GM19193 (cell line): ENCODE measurements around the gene ARHGEF3.

ENCODE experiments used
- POLR2A ChIP-seq: IDR thresholded peaks from 4 replicates; pipeline ENCODE4 v1.6.1; 2011; ENCODE audit not compliant: insufficient read depth, insufficient read length; ENCODE audit errors: extremely low read depth

ARHGEF3 gene

GRCh38 chr3:56826831-56827722, 25.3 kb upstream of the ARHGEF3 start:
- TF ChIP-seq POLR2A: no peak

DNA sequence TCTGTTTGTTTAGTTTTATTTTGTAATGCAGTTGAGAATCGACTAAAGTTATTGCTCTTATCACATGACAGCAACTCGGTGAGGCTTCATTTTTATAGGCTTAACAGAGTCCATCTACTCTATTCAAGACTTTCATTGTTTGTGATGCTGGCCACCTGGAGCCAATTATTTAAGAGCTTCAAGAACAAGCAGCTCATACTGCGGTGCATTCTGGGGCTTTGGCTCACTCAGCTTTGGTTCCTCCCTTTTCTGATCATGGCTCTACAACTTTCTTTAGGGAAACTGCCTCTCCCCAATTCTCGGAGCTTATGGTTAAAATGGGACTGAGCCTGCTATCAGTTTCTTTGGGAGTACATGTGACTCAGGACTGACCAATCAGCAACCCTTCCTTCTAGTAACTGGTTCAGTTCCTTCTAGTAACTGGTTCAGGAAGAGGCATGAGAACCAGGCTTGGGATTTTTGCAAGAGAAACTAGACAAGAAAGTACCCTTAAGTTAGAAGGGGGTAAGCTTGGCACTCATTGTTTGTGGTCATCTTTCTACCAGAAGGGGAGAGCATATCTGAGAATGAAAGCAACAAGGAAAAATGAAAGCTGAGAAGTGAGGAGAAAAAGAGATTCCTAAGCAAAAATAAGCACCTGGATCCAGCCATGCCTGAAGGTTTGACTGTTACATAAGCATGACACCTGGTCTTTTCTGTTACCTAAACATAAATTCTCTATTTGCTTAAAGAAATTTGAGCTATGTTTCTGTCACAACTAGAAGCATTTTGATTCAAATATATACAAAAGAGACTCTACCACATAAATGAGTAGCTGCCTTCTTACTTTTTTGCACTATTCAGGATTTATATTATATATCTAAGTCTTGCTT, 24.1 kb upstream of the ARHGEF3 start:
- TF ChIP-seq POLR2A: no peak

DNA sequence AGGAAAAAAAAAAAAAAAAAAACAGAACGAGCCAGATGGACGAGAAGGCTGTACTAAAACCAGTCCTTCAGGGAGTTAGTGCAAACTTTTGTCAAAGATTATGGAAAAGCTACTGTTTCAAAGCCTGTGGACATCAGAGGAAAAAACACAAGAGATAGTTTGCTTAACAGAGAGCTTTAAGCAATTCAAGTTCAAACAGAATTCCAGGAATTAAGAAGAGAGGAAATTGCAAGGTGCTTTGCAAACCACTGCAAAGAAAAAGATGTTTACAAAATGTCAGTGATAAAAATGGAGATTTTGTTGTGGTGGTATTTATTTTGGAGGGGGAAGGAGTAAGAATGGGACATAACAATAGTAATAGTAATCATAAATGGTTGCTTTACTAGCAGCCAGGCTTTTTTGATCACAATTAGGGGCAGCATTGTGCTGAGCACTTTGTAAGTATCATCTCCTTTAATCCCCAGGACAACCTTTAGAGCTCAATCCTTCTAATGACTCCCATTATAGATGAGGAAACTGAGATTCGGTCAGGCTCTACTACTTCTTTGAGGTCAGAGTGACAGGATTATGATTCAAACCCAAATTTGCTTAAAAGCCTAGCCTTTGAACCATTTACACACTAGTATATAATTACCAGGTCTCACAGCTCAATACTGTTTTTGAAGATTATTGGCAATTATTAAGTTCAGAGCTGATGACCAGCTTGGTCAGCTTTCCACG, 22.4 kb upstream of the ARHGEF3 start:
- TF ChIP-seq POLR2A: no peak

DNA sequence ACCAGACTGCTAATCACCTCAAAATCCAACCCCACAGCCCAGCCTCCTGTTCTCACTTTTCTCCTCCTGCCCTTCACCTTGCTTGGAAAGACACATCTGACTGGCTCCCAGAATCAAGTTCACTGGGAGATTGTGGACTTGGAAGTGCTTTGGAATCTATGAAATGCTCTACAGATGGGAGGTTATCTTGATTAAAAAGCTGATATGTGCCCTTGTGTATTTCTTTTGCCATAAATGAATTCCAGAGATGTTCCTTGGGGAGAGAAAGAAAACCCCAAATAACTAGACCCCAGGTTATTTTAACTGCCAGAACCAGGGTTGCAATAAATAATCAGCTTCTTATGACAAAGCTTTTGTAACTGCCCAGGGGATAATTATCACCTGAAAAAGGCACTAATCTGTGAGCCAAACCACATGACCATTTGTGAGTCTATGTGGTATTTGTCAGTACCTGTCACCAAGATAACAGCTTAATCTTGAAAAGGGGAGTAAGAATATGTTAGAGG, 21.7 kb upstream of the ARHGEF3 start:
- TF ChIP-seq POLR2A: no peak

- no peak for TF ChIP-seq POLR2A
Measured at GRCh38 chr3:56822501-56822900, 20.8 kb upstream of the ARHGEF3 start.

DNA sequence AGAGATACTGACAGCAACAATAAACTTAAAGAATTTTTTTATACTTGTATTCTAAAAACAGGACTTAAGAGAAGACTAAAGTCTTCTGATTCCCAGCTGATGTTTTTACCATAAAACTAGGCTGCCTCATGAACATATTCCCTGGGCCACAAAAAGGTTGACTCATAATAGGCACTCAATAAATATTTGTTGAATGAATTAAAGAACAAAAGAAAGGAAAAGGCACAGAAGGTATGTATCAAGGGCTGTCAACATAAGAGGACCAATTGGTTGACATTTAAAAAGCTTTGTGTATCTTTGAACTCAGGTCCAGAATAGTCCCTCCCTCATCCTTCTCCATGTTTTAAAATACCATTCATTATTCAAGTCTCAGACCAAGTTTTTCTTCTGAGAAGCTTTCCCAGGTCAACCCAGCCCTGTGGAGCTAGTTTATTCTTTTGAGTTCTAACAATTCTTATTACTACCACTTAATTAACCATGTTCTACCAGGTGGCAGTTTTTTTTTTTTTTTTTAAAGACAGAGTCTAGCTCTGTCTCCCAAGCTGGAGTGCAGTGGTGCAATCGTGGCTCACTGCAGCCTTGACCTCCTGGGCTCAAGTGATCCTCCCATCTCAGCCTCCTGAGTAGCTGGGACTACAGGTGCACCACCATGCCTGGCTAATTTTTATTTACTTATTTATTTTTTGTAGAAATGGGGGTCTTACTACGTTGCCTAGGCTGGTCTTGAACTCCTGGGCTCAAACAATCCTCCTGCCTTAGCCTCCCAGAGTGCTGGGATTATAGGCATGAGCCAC, 17.5 kb upstream of the ARHGEF3 start:
- TF ChIP-seq POLR2A: no peak

DNA sequence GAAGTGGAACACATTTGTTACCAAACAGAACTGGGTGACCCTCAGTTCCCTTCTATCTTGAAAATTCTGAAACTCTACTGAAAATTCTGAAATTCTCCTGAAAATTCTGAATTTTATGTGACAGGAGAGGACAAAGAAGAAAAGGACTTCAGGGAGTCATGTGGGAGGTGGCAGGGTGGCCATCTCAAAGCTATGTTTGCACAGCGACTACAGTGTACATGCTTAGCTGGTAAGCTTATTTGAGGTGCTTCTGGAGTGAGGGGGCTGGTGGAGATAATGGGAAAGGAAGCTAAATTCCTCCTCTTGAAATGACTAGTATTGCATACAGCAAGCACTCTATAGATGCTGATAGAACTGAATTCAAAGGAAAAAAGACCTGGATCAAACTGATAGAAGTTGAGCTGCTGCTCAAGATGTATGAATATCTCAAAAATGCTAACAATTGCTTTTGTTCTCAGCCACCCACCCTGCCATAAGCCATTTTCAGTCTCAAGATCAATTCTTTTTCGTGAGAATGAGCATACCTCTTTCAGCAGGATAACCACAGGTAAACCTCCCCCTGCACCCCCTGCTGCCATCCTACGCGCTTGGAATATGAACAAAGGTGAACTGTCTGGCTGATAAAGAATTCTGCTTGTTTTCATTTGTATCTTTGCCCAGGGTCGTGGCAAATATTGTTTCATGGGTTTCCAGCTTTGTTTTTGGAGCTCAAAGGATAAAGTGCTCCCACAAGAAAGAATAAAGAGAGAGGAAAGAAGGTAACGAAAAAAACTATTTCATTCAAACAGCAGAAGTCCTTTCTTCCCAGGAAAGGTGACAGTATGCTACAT, 16.6 kb upstream of the ARHGEF3 start:
- TF ChIP-seq POLR2A: no peak

GRCh38 chr3:56817646-56818045, 15.9 kb upstream of the ARHGEF3 start:
- TF ChIP-seq POLR2A: no peak

DNA sequence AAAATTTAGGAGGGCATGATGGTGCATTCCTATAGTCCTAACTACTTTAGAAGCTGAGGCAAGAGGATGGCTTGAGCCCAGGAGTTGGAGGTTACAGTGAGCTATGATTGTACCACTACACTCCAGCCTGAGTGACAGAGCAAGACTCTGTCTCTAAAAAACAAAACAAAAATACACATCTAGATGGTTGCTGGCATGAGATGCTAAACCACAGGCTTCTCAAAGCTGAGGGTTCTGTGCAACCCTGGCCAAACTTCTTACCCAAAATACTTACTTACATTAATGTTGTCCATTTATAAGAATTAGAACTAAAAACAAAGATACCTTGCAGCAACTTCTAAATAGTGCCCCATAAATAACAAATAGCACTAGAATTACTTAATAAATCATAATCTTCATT, 14.3 kb upstream of the ARHGEF3 start:
- TF ChIP-seq POLR2A: no peak

DNA sequence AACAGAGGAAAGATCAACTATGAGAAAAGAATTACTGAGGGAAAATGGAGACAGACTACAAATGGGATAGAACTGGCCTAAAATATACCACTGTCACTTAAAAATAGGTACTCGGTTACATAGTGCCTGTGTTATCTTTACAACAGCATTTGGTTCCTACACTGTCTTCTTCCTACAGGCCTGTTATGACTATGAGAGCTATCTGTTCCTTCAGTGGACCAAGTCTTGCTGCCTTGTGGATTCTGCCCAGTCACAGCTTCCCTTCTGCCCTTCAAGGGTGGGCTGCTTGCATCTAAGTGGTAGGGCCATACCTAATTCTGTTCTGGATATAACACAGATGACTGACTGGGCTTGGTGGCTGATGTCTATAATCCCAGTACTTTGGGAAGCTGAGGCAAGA, 13.8 kb upstream of the ARHGEF3 start:
- TF ChIP-seq POLR2A: no peak

DNA sequence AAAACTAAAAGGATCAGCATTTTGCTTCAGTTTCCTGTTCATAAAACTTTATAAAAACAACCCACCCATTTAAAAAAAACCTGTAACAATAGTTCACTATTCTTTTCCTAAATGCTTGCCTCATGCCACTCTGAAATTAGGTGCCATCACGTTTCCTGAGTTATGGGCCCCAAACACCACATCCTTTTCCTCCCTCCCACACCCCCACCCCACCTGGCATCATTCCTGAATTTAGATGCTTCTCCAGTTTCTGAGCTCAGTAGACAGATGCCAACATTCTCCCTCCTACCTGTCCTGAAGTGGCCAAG, 11.9 kb upstream of the ARHGEF3 start:
- no peak for TF ChIP-seq POLR2A

DNA sequence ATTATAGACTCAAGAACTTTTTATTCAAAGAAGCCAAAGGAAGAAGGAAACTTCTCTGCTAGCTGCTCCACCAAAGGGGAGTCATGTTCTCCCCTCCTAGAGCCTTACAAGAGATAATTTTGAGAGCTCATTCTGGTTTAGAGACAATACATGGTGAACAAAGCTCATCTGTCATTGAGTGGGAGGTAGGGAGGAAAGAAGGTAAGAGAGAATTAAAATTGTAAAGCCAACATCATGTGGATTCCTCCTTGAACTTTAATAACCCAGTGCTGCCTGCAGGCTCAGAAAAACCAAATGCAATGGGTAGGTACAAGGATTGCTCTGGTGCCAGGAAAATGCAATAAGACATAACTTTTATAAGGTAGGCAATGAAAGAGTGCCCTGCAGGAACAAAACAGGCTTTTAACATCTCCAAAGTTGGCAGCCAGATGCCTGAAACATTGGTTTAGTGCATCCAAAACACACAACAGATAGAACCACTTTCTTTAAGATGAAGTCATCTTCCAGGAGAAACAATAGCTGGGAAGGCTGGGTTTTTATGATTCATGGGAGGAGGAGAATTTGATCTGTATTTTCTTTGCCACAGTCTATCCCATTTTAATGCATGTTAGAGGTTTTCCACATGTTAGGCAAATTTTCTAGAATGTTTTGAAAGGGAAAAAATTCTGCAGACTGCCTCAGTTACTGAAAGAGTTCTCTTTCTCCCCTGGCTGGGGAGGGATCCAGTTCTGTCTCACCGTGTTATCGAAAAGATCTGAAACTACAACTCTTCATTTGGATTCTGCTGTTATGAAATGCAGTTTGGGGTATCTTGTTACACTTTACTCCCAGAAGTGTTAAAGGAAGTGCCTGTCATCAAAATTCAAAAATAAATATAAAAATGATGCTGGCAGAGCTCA, 11.3 kb upstream of the ARHGEF3 start:
- no peak for TF ChIP-seq POLR2A
